ENCODE results near the gene GSTO1. TPM values are rescaled to one million over a fixed set of nuclear protein-coding genes. Genes with fewer than 3 reads are reported as not detected.

Gene GSTO1
- total and polyA plus RNA-seq, 2 experiments from 2014 or later: 52.5 to 182 TPM

DNA sequence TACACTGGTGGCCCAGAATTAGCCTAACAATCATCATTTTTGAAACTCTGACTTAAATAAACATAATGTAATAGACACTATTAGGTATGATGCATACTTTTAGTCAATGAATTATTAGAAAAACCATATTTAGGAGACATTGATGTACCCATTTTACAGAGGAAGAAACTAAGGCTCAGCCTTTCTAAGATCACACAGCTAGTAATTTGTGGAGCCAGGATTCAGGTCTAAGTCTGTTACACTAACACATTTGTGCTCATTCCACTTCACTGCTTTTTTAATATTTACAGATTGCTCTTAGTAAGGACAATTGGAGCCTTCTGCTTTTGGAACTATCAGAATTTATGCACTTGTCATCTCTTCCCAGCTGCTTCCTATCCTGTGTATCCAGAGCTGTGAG is 31.4 kb upstream of the GSTO1 start:
- Histone ChIP-seq H3K4me1 (ENCODE audit: insufficient read depth) (no peaks in the 10 kb centered on the region), H3K4me2 (no peak overlapping the region), H3K9me2 (ENCODE audit: insufficient read depth) (no peaks in the 10 kb centered on the region), H3K27ac (ENCODE audit: low read depth) (no peak overlapping the region), H3K4me3 (no peak overlapping the region), H2AFZ (no peak overlapping the region), H4K20me1 (replicated peaks; ENCODE audit: insufficient read depth) (no peaks in the 10 kb centered on the region), H3K79me2 (replicated peaks; ENCODE audit: insufficient read depth) (no peaks in the 10 kb centered on the region), H3K27me3 (ENCODE audit: insufficient read depth) (no peaks in the 10 kb centered on the region), H3F3A (replicated peaks; ENCODE audit: low read depth) (no peaks in the 10 kb centered on the region), H3K36me3 (ENCODE audit: insufficient read depth) (no peaks in the 10 kb centered on the region)
- Mint-ChIP-seq H3K27me3 (ENCODE audit: insufficient read depth, low read depth, poor library complexity) (no peaks in the 10 kb centered on the region), H3K27ac (no peak overlapping the region), H3K4me1 (no peaks in the 10 kb centered on the region), H3K4me3 (no peak overlapping the region), H3K9me3 (no peaks in the 10 kb centered on the region), H3K36me3 (ENCODE audit: low read depth) (no peaks in the 10 kb centered on the region)
- DNase-seq (ENCODE audit: low spot score) (no peak), ATAC-seq (no peak)
- TF ChIP-seq CREB1 (CRISPR knock-in tag; IDR thresholded peaks at IDR 0.05; ENCODE audit: low read depth) (no peak), ZNF114 (CRISPR knock-in tag; IDR thresholded peaks at IDR 0.05) (no peak), POLR2AphosphoS5 (IDR thresholded peaks at IDR 0.05; ENCODE audit: low read depth) (no peak), EZH2 (IDR thresholded peaks at IDR 0.05; ENCODE audit: low read depth, unreplicated experiment) (no peak), ZNF331 (CRISPR knock-in tag; IDR thresholded peaks at IDR 0.05; ENCODE audit: low read depth) (no peak), EZH2phosphoT487 (IDR thresholded peaks at IDR 0.05; ENCODE audit: unreplicated experiment) (no peak), STAT1 (IDR thresholded peaks at IDR 0.05; ENCODE audit: unreplicated experiment) (no peak), NANOG (IDR thresholded peaks at IDR 0.05; ENCODE audit: borderline replicate concordance) (no peak), JUNB (IDR thresholded peaks at IDR 0.05; ENCODE audit: unreplicated experiment) (no peak)
- TF ChIP-seq, protein P1, sequence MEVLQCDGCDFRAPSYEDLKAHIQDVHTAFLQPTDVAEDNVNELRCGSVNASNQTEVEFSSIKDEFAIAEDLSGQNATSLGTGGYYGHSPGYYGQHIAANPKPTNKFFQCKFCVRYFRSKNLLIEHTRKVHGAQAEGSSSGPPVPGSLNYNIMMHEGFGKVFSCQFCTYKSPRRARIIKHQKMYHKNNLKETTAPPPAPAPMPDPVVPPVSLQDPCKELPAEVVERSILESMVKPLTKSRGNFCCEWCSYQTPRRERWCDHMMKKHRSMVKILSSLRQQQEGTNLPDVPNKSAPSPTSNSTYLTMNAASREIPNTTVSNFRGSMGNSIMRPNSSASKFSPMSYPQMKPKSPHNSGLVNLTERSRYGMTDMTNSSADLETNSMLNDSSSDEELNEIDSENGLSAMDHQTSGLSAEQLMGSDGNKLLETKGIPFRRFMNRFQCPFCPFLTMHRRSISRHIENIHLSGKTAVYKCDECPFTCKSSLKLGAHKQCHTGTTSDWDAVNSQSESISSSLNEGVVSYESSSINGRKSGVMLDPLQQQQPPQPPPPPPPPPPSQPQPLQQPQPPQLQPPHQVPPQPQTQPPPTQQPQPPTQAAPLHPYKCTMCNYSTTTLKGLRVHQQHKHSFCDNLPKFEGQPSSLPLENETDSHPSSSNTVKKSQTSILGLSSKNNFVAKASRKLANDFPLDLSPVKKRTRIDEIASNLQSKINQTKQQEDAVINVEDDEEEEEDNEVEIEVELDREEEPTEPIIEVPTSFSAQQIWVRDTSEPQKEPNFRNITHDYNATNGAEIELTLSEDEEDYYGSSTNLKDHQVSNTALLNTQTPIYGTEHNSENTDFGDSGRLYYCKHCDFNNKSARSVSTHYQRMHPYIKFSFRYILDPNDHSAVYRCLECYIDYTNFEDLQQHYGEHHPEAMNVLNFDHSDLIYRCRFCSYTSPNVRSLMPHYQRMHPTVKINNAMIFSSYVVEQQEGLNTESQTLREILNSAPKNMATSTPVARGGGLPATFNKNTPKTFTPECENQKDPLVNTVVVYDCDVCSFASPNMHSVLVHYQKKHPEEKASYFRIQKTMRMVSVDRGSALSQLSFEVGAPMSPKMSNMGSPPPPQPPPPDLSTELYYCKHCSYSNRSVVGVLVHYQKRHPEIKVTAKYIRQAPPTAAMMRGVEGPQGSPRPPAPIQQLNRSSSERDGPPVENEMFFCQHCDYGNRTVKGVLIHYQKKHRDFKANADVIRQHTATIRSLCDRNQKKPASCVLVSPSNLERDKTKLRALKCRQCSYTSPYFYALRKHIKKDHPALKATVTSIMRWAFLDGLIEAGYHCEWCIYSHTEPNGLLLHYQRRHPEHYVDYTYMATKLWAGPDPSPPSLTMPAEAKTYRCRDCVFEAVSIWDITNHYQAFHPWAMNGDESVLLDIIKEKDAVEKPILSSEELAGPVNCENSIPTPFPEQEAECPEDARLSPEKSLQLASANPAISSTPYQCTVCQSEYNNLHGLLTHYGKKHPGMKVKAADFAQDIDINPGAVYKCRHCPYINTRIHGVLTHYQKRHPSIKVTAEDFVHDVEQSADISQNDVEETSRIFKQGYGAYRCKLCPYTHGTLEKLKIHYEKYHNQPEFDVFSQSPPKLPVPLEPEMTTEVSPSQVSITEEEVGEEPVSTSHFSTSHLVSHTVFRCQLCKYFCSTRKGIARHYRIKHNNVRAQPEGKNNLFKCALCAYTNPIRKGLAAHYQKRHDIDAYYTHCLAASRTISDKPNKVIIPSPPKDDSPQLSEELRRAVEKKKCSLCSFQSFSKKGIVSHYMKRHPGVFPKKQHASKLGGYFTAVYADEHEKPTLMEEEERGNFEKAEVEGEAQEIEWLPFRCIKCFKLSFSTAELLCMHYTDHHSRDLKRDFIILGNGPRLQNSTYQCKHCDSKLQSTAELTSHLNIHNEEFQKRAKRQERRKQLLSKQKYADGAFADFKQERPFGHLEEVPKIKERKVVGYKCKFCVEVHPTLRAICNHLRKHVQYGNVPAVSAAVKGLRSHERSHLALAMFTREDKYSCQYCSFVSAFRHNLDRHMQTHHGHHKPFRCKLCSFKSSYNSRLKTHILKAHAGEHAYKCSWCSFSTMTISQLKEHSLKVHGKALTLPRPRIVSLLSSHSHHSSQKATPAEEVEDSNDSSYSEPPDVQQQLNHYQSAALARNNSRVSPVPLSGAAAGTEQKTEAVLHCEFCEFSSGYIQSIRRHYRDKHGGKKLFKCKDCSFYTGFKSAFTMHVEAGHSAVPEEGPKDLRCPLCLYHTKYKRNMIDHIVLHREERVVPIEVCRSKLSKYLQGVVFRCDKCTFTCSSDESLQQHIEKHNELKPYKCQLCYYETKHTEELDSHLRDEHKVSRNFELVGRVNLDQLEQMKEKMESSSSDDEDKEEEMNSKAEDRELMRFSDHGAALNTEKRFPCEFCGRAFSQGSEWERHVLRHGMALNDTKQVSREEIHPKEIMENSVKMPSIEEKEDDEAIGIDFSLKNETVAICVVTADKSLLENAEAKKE (CRISPR knock-in tag; IDR thresholded peaks at IDR 0.05): no peak
- TF ChIP-seq, protein P2, sequence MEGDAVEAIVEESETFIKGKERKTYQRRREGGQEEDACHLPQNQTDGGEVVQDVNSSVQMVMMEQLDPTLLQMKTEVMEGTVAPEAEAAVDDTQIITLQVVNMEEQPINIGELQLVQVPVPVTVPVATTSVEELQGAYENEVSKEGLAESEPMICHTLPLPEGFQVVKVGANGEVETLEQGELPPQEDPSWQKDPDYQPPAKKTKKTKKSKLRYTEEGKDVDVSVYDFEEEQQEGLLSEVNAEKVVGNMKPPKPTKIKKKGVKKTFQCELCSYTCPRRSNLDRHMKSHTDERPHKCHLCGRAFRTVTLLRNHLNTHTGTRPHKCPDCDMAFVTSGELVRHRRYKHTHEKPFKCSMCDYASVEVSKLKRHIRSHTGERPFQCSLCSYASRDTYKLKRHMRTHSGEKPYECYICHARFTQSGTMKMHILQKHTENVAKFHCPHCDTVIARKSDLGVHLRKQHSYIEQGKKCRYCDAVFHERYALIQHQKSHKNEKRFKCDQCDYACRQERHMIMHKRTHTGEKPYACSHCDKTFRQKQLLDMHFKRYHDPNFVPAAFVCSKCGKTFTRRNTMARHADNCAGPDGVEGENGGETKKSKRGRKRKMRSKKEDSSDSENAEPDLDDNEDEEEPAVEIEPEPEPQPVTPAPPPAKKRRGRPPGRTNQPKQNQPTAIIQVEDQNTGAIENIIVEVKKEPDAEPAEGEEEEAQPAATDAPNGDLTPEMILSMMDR (conservative IDR thresholded peaks at IDR 0.05; ENCODE audit: low read depth in 2 of 2): no peak
- TF ChIP-seq, protein P3, sequence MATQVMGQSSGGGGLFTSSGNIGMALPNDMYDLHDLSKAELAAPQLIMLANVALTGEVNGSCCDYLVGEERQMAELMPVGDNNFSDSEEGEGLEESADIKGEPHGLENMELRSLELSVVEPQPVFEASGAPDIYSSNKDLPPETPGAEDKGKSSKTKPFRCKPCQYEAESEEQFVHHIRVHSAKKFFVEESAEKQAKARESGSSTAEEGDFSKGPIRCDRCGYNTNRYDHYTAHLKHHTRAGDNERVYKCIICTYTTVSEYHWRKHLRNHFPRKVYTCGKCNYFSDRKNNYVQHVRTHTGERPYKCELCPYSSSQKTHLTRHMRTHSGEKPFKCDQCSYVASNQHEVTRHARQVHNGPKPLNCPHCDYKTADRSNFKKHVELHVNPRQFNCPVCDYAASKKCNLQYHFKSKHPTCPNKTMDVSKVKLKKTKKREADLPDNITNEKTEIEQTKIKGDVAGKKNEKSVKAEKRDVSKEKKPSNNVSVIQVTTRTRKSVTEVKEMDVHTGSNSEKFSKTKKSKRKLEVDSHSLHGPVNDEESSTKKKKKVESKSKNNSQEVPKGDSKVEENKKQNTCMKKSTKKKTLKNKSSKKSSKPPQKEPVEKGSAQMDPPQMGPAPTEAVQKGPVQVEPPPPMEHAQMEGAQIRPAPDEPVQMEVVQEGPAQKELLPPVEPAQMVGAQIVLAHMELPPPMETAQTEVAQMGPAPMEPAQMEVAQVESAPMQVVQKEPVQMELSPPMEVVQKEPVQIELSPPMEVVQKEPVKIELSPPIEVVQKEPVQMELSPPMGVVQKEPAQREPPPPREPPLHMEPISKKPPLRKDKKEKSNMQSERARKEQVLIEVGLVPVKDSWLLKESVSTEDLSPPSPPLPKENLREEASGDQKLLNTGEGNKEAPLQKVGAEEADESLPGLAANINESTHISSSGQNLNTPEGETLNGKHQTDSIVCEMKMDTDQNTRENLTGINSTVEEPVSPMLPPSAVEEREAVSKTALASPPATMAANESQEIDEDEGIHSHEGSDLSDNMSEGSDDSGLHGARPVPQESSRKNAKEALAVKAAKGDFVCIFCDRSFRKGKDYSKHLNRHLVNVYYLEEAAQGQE (IDR thresholded peaks at IDR 0.05; ENCODE audit: unreplicated experiment): no peak
- TF ChIP-seq, protein P4, sequence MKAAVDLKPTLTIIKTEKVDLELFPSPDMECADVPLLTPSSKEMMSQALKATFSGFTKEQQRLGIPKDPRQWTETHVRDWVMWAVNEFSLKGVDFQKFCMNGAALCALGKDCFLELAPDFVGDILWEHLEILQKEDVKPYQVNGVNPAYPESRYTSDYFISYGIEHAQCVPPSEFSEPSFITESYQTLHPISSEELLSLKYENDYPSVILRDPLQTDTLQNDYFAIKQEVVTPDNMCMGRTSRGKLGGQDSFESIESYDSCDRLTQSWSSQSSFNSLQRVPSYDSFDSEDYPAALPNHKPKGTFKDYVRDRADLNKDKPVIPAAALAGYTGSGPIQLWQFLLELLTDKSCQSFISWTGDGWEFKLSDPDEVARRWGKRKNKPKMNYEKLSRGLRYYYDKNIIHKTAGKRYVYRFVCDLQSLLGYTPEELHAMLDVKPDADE (IDR thresholded peaks at IDR 0.05): no peak

Measured in GM23338 (cell line).